GM13977 (cell line): Measurements from ENCODE around the gene KCNJ16.

Experiments
- DNase-seq: peaks from one replicate; pipeline ENCODE4 v3.0.0; 2012; ENCODE audit warnings: low spot score
- CTCF ChIP-seq: IDR thresholded peaks from 2 replicates; pipeline ENCODE4 v1.5.1; 2012; ENCODE audit warnings: mild to moderate bottlenecking, control low read depth; ENCODE audit not compliant: insufficient read depth; ENCODE audit errors: extremely low read depth, missing control alignments
- in situ Hi-C: fragments of 300-500 bp; cut with MboI; formaldehyde crosslinking; loops from one replicate; pipeline ENCODE4 v1.12.0; 2022; ENCODE audit warnings: low sequenced_read_pairs, low pct_unique_long_range_greater_than_20kb, mixed read lengths, inconsistent platforms; ENCODE audit not compliant: unreplicated experiment

Gene KCNJ16

GRCh38 chr17:70091005-70091568, 16.1 kb downstream of the KCNJ16 start:
- no peak for TF ChIP-seq CTCF
- in situ Hi-C loops: no loop called here
- DNase-seq: no peak

- DNase-seq: no peak
- in situ Hi-C loops: no loop called here
- TF ChIP-seq CTCF: no peak
Measured at GRCh38 chr17:70091696-70092095, 16.7 kb downstream of the KCNJ16 start.

- no peak for TF ChIP-seq CTCF
- DNase-seq: no peak
- in situ Hi-C loops: no loop called here
Measured at GRCh38 chr17:70093163-70093562, 18.1 kb downstream of the KCNJ16 start.

GRCh38 chr17:70095455-70095854, 20.4 kb downstream of the KCNJ16 start:
- no peak for DNase-seq
- TF ChIP-seq CTCF: no peak
- in situ Hi-C loops: no loop called here

GRCh38 chr17:70096861-70097260, 21.8 kb downstream of the KCNJ16 start:
- no peak for DNase-seq
- in situ Hi-C loops: no loop called here
- no peak for TF ChIP-seq CTCF

GRCh38 chr17:70098030-70098429, 23.0 kb downstream of the KCNJ16 start:
- DNase-seq: no peak
- TF ChIP-seq CTCF: no peak
- in situ Hi-C loops: no loop called here

- in situ Hi-C loops: no loop called here
- no peak for TF ChIP-seq CTCF
Measured at GRCh38 chr17:70099294-70099693, 24.3 kb downstream of the KCNJ16 start.

More at GRCh38 chr17:70099294-70099693, 24.3 kb downstream of the KCNJ16 start:
- no peak for DNase-seq
